ENCODE results near the gene GPS2. TPM values are rescaled to one million over a fixed set of nuclear protein-coding genes. Genes with fewer than 3 reads are reported as not detected.

The GPS2 gene
- total RNA-seq, 1 experiment from 2014 or later, result 39.7 TPM

DNA sequence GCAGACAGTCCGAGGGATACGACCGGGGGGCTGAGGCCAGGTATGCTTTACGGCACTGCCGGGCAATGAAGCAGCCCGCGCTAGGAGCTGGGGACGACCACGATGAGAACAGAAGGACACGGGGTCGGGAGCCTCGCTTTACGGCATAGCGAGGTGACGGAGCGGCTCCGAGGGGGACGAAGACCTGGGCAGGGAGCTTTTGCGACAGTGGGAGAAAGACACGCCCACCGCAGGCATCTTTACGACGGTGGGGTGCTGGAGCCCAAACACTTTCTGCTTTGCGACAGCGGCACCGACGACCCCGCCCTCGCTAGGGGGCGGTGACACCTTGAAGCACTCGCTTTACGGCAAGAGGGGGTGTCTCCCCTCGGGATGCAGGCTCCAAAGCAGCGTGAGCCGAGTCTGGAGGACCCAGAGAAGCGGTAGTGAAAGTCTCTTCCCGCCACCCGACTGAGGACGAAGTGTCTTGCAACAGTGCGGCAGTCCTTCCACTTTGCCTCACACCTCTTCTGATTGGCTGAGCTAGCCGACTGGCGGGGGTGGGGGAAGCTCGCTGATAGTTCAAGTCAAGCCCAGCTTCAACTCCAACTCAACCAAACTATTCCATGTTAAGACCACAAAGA, 14.3 kb upstream of the GPS2 start:
- Histone ChIP-seq H3K9me3 (replicated peaks) (no peaks in the 10 kb centered on the region), H3K27me3 (no peaks in the 10 kb centered on the region), H3K4me3 (peak overlapping the region; percentile 69), H3K36me3 (no peaks in the 10 kb centered on the region), H3K27ac (peak overlapping the region; percentile 55), H3K4me1 (peaks cover 2% of the 10 kb centered on the region; the same call in 1 of the 2 replicates)
- DNase-seq, result peak; percentile 95 to 97

DNA sequence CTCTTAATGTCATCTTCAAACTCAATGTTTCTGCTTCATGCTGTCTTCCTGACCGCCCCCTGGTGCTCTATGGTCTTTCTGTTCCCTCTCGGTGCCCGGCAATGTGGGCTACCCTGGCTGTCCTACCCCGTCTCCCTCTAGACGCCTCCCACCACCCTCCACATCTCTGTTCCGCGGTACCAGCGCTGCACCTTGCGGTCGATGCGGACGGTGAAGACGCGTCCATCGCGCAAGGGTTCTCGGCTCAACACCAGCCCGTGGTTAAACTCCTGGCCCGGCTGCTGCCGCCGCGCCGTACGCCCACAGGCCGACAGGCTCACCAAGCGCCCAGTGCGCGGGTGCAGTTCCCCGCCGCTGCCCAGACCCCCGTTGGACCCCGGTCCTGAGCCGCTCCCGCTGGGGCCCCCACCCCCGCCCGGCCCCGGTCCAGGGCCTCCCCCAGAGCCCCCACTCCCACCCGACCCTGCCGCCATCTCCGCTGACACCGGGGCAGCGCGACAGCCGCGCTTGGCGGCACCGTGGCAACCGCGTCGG, 13.7 kb upstream of the GPS2 start, which contains the start of gene NEURL4:
TSS of gene NEURL4 (minus strand) at position 496 of the 534 bp plus-strand sequence. CDS start at position 473, 23 bp downstream.
- no peak for DNase-seq

GRCh38 chr17:7328009-7328408, 12.8 kb upstream of the GPS2 start:
- peak overlapping the region; percentile 69; the same call in 1 of the 2 replicates for H3K4me3 ChIP-seq
- no peak for DNase-seq
- H3K4me1 ChIP-seq, result peaks cover 2% of the 10 kb centered on the region; the same call in 1 of the 2 replicates
- no peaks in the 10 kb centered on the region for H3K27me3 ChIP-seq
- no peaks in the 10 kb centered on the region for H3K36me3 ChIP-seq
- no peak overlapping the region for H3K27ac ChIP-seq
- H3K9me3 ChIP-seq (replicated peaks), result no peaks in the 10 kb centered on the region

More for the DNA sequence above, 13.7 kb upstream of the GPS2 start, which contains the start of gene NEURL4:
- no peaks in the 10 kb centered on the region for H3K36me3 ChIP-seq
- no peaks in the 10 kb centered on the region for H3K9me3 ChIP-seq (replicated peaks)
- peak within 1 kb of the TSS; percentile 55 for H3K27ac ChIP-seq
- H3K4me3 ChIP-seq, result peak within 1 kb of the TSS; percentile 69
- H3K27me3 ChIP-seq, result no peaks in the 10 kb centered on the region
- peaks cover 2% of the 10 kb centered on the region; the same call in 1 of the 2 replicates for H3K4me1 ChIP-seq

DNA sequence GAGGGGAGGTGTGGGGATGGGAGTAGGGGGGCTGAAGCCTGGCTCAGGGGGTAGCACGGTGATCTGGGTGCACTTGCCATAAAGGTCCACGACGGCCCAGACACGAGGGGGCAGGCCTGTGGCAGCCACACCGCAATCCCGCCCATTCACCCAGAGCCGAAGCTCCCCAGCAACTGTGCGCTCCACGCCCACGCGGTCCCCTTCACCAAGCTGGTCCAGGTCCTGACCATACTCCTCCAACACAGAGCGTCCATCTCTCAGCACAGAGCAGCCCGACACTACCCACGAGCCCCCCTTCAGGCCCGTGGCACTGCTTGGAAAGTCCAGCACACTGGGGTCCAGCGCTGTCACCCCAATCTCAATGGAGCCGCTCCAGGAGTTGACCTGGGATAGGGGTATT, 12.3 kb upstream of the GPS2 start:
- H3K36me3 ChIP-seq, result no peaks in the 10 kb centered on the region
- no peaks in the 10 kb centered on the region for H3K27me3 ChIP-seq
- no peak overlapping the region for H3K4me3 ChIP-seq
- DNase-seq, result no peak
- H3K27ac ChIP-seq, result no peak overlapping the region
- H3K4me1 ChIP-seq, result peaks cover 2% of the 10 kb centered on the region; the same call in 1 of the 2 replicates
- H3K9me3 ChIP-seq (replicated peaks), result no peaks in the 10 kb centered on the region

GRCh38 chr17:7327056-7327455, 11.9 kb upstream of the GPS2 start:
- no peaks in the 10 kb centered on the region for H3K27me3 ChIP-seq
- no peak overlapping the region for H3K27ac ChIP-seq
- no peaks in the 10 kb centered on the region for H3K36me3 ChIP-seq
- H3K4me3 ChIP-seq, result no peak overlapping the region
- no peak for DNase-seq
- peaks cover 2% of the 10 kb centered on the region; the same call in 1 of the 2 replicates for H3K4me1 ChIP-seq
- no peaks in the 10 kb centered on the region for H3K9me3 ChIP-seq (replicated peaks)

DNA sequence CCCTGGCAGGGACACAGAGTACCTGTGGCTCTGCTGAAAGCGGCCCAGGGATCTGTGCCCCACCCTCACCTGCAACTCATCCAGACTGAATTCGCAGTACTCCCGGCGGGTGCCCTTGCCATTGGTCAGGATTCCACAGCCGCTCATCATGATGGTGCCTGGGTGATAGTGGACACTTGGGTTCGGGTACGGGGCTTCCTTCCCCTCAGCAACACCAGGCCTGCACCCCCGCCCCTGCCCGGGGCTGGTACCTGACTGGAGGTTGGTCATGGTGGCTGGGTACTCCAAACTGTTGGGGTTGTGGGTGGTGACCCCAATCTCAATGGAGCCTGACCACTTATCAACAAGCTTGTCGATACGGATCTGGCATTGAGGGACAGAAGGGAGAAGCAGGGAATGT, 11.0 kb upstream of the GPS2 start:
- Histone ChIP-seq H3K27me3 (no peaks in the 10 kb centered on the region), H3K27ac (no peak overlapping the region), H3K36me3 (no peaks in the 10 kb centered on the region), H3K4me1 (peaks cover 2% of the 10 kb centered on the region; the same call in 1 of the 2 replicates), H3K4me3 (no peak overlapping the region), H3K9me3 (replicated peaks) (no peaks in the 10 kb centered on the region)
- DNase-seq, result no peak

DNA sequence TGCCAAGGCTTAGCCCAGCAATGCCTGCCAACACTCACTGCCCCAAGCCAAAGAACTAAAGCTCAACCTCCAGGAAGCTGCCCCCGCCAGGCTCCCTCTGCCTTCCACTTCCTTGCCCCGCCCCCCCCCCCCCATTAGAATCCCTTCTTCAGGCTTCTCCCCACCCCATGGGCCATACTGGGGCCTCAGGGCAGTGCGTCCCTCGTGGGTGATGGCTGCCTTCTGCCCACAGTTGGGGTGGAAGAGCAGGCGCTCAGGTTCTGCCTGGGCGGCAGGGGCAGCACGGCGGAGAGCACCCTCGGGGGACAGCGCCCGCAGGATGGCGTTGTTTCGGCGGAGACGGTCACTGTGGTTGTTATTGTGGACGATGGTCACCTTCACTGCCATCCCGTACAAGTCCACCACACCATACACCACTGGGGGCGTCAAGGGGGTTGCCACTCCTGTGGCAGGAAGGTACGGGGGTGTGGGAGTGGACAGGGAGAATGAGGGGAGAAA, 9.9 kb upstream of the GPS2 start:
- Histone ChIP-seq H3K4me1 (no peaks in the 10 kb centered on the region), H3K27ac (no peak overlapping the region), H3K36me3 (no peaks in the 10 kb centered on the region), H3K4me3 (no peak overlapping the region), H3K9me3 (replicated peaks) (no peaks in the 10 kb centered on the region), H3K27me3 (no peaks in the 10 kb centered on the region)
- no peak for DNase-seq

DNA sequence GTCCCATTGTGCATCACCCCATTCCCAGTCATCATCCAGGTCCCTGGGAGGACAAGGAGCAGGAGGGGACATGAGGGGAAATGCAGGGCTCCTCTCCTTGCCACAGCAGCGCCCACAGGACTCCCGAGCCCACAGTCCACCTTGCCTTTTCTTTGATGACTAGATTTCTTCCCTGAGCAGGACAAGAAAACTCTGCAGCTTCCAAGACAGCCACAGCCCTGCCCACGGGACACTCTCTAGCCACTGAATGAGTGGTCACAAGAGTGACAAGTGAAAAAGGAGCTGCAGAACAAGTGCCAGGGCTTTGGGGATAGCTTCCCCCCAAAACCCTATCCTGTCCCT, 9.2 kb upstream of the GPS2 start:
- Histone ChIP-seq H3K9me3 (replicated peaks) (no peaks in the 10 kb centered on the region), H3K27me3 (no peaks in the 10 kb centered on the region), H3K4me3 (no peak overlapping the region), H3K36me3 (no peaks in the 10 kb centered on the region), H3K27ac (no peak overlapping the region), H3K4me1 (no peaks in the 10 kb centered on the region)
- DNase-seq, result no peak

- H3K4me1 ChIP-seq, result no peaks in the 10 kb centered on the region
Observed at GRCh38 chr17:7323731-7324437, 8.7 kb upstream of the GPS2 start.

GRCh38 chr17:7322520-7323194, 7.5 kb upstream of the GPS2 start:
- Histone ChIP-seq H3K27me3 (no peaks in the 10 kb centered on the region), H3K4me1 (no peaks in the 10 kb centered on the region), H3K36me3 (no peaks in the 10 kb centered on the region), H3K4me3 (no peak overlapping the region), H3K9me3 (replicated peaks) (no peaks in the 10 kb centered on the region), H3K27ac (no peak overlapping the region)
- DNase-seq, result no peak

More at GRCh38 chr17:7323731-7324437, 8.7 kb upstream of the GPS2 start:
- no peak for DNase-seq
- no peaks in the 10 kb centered on the region for H3K27me3 ChIP-seq
- no peak overlapping the region for H3K4me3 ChIP-seq
- no peak overlapping the region for H3K27ac ChIP-seq
- no peaks in the 10 kb centered on the region for H3K9me3 ChIP-seq (replicated peaks)
- no peaks in the 10 kb centered on the region for H3K36me3 ChIP-seq

- Histone ChIP-seq H3K27me3 (no peaks in the 10 kb centered on the region), H3K36me3 (no peaks in the 10 kb centered on the region)
Observed at GRCh38 chr17:7321466-7321865, 6.3 kb upstream of the GPS2 start.

GRCh38 chr17:7318121-7318860, 3.1 kb upstream of the GPS2 start:
- H3K9me3 ChIP-seq (replicated peaks), result no peaks in the 10 kb centered on the region
- H3K4me1 ChIP-seq, result peaks cover 4% of the 10 kb centered on the region; the same call in 1 of the 2 replicates
- no peak for DNase-seq
- H3K36me3 ChIP-seq, result peaks cover 6% of the 10 kb centered on the region
- H3K4me3 ChIP-seq, result no peak overlapping the region
- no peaks in the 10 kb centered on the region for H3K27me3 ChIP-seq
- no peak overlapping the region for H3K27ac ChIP-seq

More at GRCh38 chr17:7321466-7321865, 6.3 kb upstream of the GPS2 start:
- Histone ChIP-seq H3K4me1 (no peaks in the 10 kb centered on the region), H3K4me3 (no peak overlapping the region), H3K27ac (no peak overlapping the region), H3K9me3 (replicated peaks) (no peaks in the 10 kb centered on the region)
- no peak for DNase-seq

DNA sequence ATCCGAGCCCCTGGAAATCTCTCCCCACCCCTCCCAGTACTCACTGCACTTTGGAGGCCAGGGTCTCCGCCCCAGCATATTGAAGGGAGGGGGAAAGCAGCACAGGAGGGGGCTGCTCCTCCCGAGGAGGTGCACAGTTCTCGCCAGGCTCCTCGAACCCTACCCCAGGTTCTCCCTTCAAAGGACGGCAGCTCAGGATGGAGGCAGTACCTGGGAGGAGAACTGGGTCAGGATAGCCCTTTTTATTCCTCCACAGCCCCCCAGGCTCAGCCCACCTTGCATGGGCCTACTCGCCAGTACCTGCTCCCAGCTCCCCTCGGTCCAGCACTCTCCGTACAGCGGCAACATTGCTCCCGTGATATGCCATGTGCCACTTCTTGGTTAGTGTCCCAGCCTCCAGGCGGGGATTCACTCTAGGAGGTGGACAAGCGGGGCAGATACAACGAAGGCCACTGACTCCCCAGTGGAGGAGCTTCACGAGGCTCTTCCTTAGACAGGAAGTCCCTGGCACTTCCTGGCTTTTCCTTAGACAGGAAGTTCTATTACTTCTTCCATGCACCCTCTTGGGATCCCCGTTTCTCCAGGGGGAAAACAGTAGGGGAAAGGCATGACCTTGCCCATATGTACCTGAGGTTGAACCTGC, 2.1 kb upstream of the GPS2 start:
- H3K4me3 ChIP-seq, result no peak overlapping the region
- DNase-seq, result no peak
- H3K4me1 ChIP-seq, result peaks cover 4% of the 10 kb centered on the region; the same call in 1 of the 2 replicates
- H3K27me3 ChIP-seq, result no peaks in the 10 kb centered on the region
- peaks cover 16% of the 10 kb centered on the region for H3K36me3 ChIP-seq
- no peaks in the 10 kb centered on the region for H3K9me3 ChIP-seq (replicated peaks)
- no peak overlapping the region for H3K27ac ChIP-seq
